ENCODE results near the gene FAM193B. TPM values are rescaled to one million over a fixed set of nuclear protein-coding genes. Genes with fewer than 3 reads are reported as not detected.

The FAM193B gene
- total RNA-seq (2021) = 43.8 and 53.5 TPM in 2 replicates
- percentile 72 among the genes with signal in this experiment for Bru-seq, nascent RNA
- percentile 80 among the genes with signal in this experiment for BruChase-seq, experiment 1, labeled RNA remaining after a 2-hour chase
- percentile 73 among the genes with signal in this experiment for BruChase-seq, experiment 2, labeled RNA remaining after a 6-hour chase
- long read RNA-seq, transcript FAM193B-217 (9 exons, 2,913 nt) = major isoform, 5 of 45 reads
- long read RNA-seq, partial matches to known transcripts = 11 of 45 reads
- long read RNA-seq, other reads (novel, unspliced or antisense) = 27 of 45 reads

GRCh38 chr5:177554474-177555111, at the start of gene FAM193B:
FAM193B (minus strand) TSS chr5:177554563; CDS start chr5:177554458, 105 bp downstream.
- Histone ChIP-seq H3K4me1 (ENCODE audit: insufficient read depth, low read length, poor library complexity, severe bottlenecking) (no peaks in the 10 kb centered on the region), H3K27me3 (replicated peaks; ENCODE audit: insufficient read depth, low read depth, low read length, poor library complexity) (no peaks in the 10 kb centered on the region), H3K36me3 (ENCODE audit: insufficient read depth, low read length, poor library complexity, severe bottlenecking) (peaks cover 12% of the 10 kb centered on the region), H3K4me3 (ENCODE audit: low read depth, low read length, poor library complexity, severe bottlenecking) (peak within 1 kb of the TSS; percentile 85), H3K27ac (ENCODE audit: low read depth, low read length, poor library complexity, severe bottlenecking) (peak within 1 kb of the TSS; percentile 80), H3K9me3 (ENCODE audit: low read depth, low read length, poor library complexity, severe bottlenecking) (no peaks in the 10 kb centered on the region)
- ChIA-PET CTCF (no interaction called here), POLR2A (ENCODE audit: low non-redundant PET) (no interaction called here)
- TF ChIP-seq, protein P1, sequence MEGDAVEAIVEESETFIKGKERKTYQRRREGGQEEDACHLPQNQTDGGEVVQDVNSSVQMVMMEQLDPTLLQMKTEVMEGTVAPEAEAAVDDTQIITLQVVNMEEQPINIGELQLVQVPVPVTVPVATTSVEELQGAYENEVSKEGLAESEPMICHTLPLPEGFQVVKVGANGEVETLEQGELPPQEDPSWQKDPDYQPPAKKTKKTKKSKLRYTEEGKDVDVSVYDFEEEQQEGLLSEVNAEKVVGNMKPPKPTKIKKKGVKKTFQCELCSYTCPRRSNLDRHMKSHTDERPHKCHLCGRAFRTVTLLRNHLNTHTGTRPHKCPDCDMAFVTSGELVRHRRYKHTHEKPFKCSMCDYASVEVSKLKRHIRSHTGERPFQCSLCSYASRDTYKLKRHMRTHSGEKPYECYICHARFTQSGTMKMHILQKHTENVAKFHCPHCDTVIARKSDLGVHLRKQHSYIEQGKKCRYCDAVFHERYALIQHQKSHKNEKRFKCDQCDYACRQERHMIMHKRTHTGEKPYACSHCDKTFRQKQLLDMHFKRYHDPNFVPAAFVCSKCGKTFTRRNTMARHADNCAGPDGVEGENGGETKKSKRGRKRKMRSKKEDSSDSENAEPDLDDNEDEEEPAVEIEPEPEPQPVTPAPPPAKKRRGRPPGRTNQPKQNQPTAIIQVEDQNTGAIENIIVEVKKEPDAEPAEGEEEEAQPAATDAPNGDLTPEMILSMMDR (conservative IDR thresholded peaks at IDR 0.05; ENCODE audit: low read depth, low read length) = no peak
- no peak for TF ChIP-seq EZH2 (IDR thresholded peaks at IDR 0.05; ENCODE audit: borderline replicate concordance, low read depth, low read length, poor library complexity, severe bottlenecking)
- peak; percentile 94 for DNase-seq (ENCODE audit: low spot score)
- intact Hi-C loops (cut with micrococcal nuclease; ENCODE audit: unreplicated experiment) = no loop called here
- no TSS peak for BruUV-seq (replicated peaks)

GRCh38 chr5:177604116-177604521, 49.8 kb upstream of the FAM193B start:
- POLR2A ChIA-PET (ENCODE audit: low non-redundant PET) = no interaction called here
- Histone ChIP-seq H3K36me3 (ENCODE audit: insufficient read depth, low read length, poor library complexity, severe bottlenecking) (no peaks in the 10 kb centered on the region), H3K4me1 (ENCODE audit: insufficient read depth, low read length, poor library complexity, severe bottlenecking) (peaks cover 10% of the 10 kb centered on the region), H3K27ac (ENCODE audit: low read depth, low read length, poor library complexity, severe bottlenecking) (no peak overlapping the region), H3K27me3 (replicated peaks; ENCODE audit: insufficient read depth, low read depth, low read length, poor library complexity) (no peaks in the 10 kb centered on the region), H3K9me3 (ENCODE audit: low read depth, low read length, poor library complexity, severe bottlenecking) (no peaks in the 10 kb centered on the region), H3K4me3 (ENCODE audit: low read depth, low read length, poor library complexity, severe bottlenecking) (no peak overlapping the region)
- CTCF ChIA-PET = no interaction called here
- TF ChIP-seq, protein P1 (conservative IDR thresholded peaks at IDR 0.05; ENCODE audit: low read depth, low read length) = no peak
- no peak for TF ChIP-seq EZH2 (IDR thresholded peaks at IDR 0.05; ENCODE audit: borderline replicate concordance, low read depth, low read length, poor library complexity, severe bottlenecking)
- intact Hi-C loops (cut with micrococcal nuclease; ENCODE audit: unreplicated experiment) = no loop called here
- no peak for DNase-seq (ENCODE audit: low spot score)
- BruUV-seq (replicated peaks) = no TSS peak

GRCh38 chr5:177603631-177604030, 49.3 kb upstream of the FAM193B start:
- Histone ChIP-seq H3K4me3 (ENCODE audit: low read depth, low read length, poor library complexity, severe bottlenecking) (no peak overlapping the region), H3K36me3 (ENCODE audit: insufficient read depth, low read length, poor library complexity, severe bottlenecking) (no peaks in the 10 kb centered on the region), H3K27me3 (replicated peaks; ENCODE audit: insufficient read depth, low read depth, low read length, poor library complexity) (no peaks in the 10 kb centered on the region), H3K27ac (ENCODE audit: low read depth, low read length, poor library complexity, severe bottlenecking) (no peak overlapping the region), H3K4me1 (ENCODE audit: insufficient read depth, low read length, poor library complexity, severe bottlenecking) (peaks cover 10% of the 10 kb centered on the region), H3K9me3 (ENCODE audit: low read depth, low read length, poor library complexity, severe bottlenecking) (no peaks in the 10 kb centered on the region)
- no peak for DNase-seq (ENCODE audit: low spot score)
- intact Hi-C loops (cut with micrococcal nuclease; ENCODE audit: unreplicated experiment) = no loop called here
- TF ChIP-seq, protein P1 (conservative IDR thresholded peaks at IDR 0.05; ENCODE audit: low read depth, low read length) = no peak
- TF ChIP-seq EZH2 (IDR thresholded peaks at IDR 0.05; ENCODE audit: borderline replicate concordance, low read depth, low read length, poor library complexity, severe bottlenecking) = no peak
- ChIA-PET CTCF (no interaction called here), POLR2A (ENCODE audit: low non-redundant PET) (no interaction called here)
- no TSS peak for BruUV-seq (replicated peaks)
